Keratinocyte (primary cell): ENCODE results near the gene MARCHF6. TPM values are rescaled to one million over a fixed set of nuclear protein-coding genes. Genes with fewer than 3 reads are reported as not detected.

Source experiments
- DNase-seq: peaks from one replicate; pipeline ENCODE4 v3.0.0-alpha.2; 2011; ENCODE audit warnings: low read depth, missing footprints, low spot score
- FAIRE-seq: peaks from 2 replicates; lab custom pipeline; 2011; peaks lifted over from hg19 to GRCh38; lab: Jason Lieb, UNC
- H2AFZ ChIP-seq: 2 replicates; pipeline ENCODE4 v1.6.0; 2012; ENCODE audit warnings: low read length, control low read depth, inconsistent platforms; ENCODE audit not compliant: control insufficient read depth
- H3K27ac ChIP-seq: 2 replicates; pipeline ENCODE4 v1.5.1; 2011; ENCODE audit warnings: low read length; ENCODE audit not compliant: control insufficient read depth, insufficient read depth
- H3K27me3 ChIP-seq: 3 replicates; pipeline ENCODE4 v1.6.0; 2011; ENCODE audit warnings: low read length; ENCODE audit not compliant: control insufficient read depth, insufficient read depth; ENCODE audit errors: extremely low read depth
- H3K36me3 ChIP-seq, 2 experiments: 2 replicates in 1 of 2; 3 replicates in 1 of 2; pipeline ENCODE4 v1.5.1; 2011; ENCODE audit warnings: low read length in 2 of 2, mild to moderate bottlenecking in 1 of 2; ENCODE audit not compliant: control insufficient read depth in 2 of 2, insufficient read depth in 2 of 2; ENCODE audit errors: extremely low read depth in 1 of 2
- H3K4me1 ChIP-seq: 3 replicates; pipeline ENCODE4 v1.5.1; 2011; ENCODE audit warnings: low read length; ENCODE audit not compliant: control insufficient read depth, insufficient read depth; ENCODE audit errors: extremely low read depth
- H3K4me2 ChIP-seq: 3 replicates; pipeline ENCODE4 v1.6.0; 2011; ENCODE audit warnings: low read depth, low read length; ENCODE audit not compliant: control insufficient read depth, insufficient read depth; ENCODE audit errors: extremely low read depth
- H3K4me3 ChIP-seq, 3 experiments: fragments of 200-600 bp in 1 of 3; sonication (generic) in 1 of 3; 2 replicates in 2 of 3; 3 replicates in 1 of 3; pipeline ENCODE4 v1.5.1; 2011 to 2016; ENCODE audit warnings: low read length in 3 of 3, mild to moderate bottlenecking in 3 of 3, control low read depth in 2 of 3, inconsistent platforms in 1 of 3, low read depth in 1 of 3, mixed read lengths in 1 of 3, mixed run types in 1 of 3, moderate library complexity in 1 of 3; ENCODE audit not compliant: control insufficient read depth in 2 of 3, insufficient read depth in 2 of 3; ENCODE audit errors: extremely low read depth in 1 of 3
- H3K79me2 ChIP-seq: 2 replicates; pipeline ENCODE4 v1.6.0; 2012; ENCODE audit warnings: low read length; ENCODE audit not compliant: control insufficient read depth, insufficient read depth
- H3K9ac ChIP-seq: 3 replicates; pipeline ENCODE4 v1.6.0; 2011; ENCODE audit warnings: low read length; ENCODE audit not compliant: control insufficient read depth, insufficient read depth; ENCODE audit errors: extremely low read depth
- H3K9me1 ChIP-seq: 3 replicates; pipeline ENCODE4 v1.6.0; 2011; ENCODE audit warnings: low read length; ENCODE audit not compliant: control insufficient read depth, insufficient read depth; ENCODE audit errors: extremely low read depth
- H3K9me3 ChIP-seq: 2 replicates; pipeline ENCODE4 v1.5.1; 2012; ENCODE audit warnings: low read depth, low read length; ENCODE audit not compliant: control insufficient read depth
- H4K20me1 ChIP-seq: 3 replicates; pipeline ENCODE4 v1.6.0; 2011; ENCODE audit warnings: low read length; ENCODE audit not compliant: control insufficient read depth, insufficient read depth; ENCODE audit errors: extremely low read depth
- EZH2 ChIP-seq: IDR thresholded peaks from one replicate; pipeline ENCODE4 v1.6.1; 2012; ENCODE audit warnings: inconsistent platforms, mild to moderate bottlenecking, low read length, moderate library complexity
- dilution Hi-C: fragments of 300-500 bp; cut with MboI; formaldehyde crosslinking; loops from one replicate; pipeline ENCODE4 v1.7.0; 2020; ENCODE audit warnings: low sequenced_read_pairs; ENCODE audit not compliant: extremely low pct_ligation_motif_present
- polyA plus RNA-seq, 5 experiments: library from polyadenylated mRNA; depleted of rRNA in 3 of 5; stranded (reverse) in 3 of 5; stranded (forward) in 1 of 5; unstranded in 1 of 5; fragments of >200 nt; gene quantifications; 1 replicate in 1 of 5; 2 replicates in 3 of 5; 3 replicates in 1 of 5; pipeline versions ENCODE4 v1.2.1 to v1.2.3, GENCODE V29; 2011 to 2012; ENCODE audit warnings: missing spikeins in 2 of 5, low read depth in 1 of 5, low replicate concordance in 1 of 5
- TF ChIP-seq, protein P1 (sequence below), 3 experiments: IDR thresholded peaks in 1 of 3; conservative IDR thresholded peaks in 1 of 3; optimal IDR thresholded peaks in 1 of 3; 2 replicates in 2 of 3; 3 replicates in 1 of 3; pipeline versions ENCODE3 to v1.5.1; 2011; ENCODE audit warnings: low read length in 3 of 3, mild to moderate bottlenecking in 3 of 3, moderate library complexity in 2 of 3, control low read depth in 1 of 3, inconsistent platforms in 1 of 3; ENCODE audit not compliant: insufficient read depth in 2 of 3; ENCODE audit errors: extremely low read depth in 1 of 3

The MARCHF6 gene
- polyA plus RNA-seq, 1 donor (not counting 4 experiments of a cell fraction or from before 2014, with no cell fraction given): 196 TPM

GRCh38 chr5:10324518-10325370 is 28.8 kb upstream of the MARCHF6 start:
- Histone ChIP-seq H3K27ac (no peak overlapping the region), H3K4me1 (peaks cover 11% of the 10 kb centered on the region), H3K9me3 (no peaks in the 10 kb centered on the region), H3K9me1 (no peaks in the 10 kb centered on the region), H3K9ac (no peak overlapping the region), H2AFZ (no peak overlapping the region), H3K36me3 (no peaks in the 10 kb centered on the region), H3K4me3 (no peak overlapping the region), H3K27me3 (no peaks in the 10 kb centered on the region), H3K4me2 (no peak overlapping the region), H4K20me1 (no peaks in the 10 kb centered on the region), H3K79me2 (no peaks in the 10 kb centered on the region)
- dilution Hi-C loops: no loop called here
- no peak for FAIRE-seq
- no peak for DNase-seq
- TF ChIP-seq, protein P1, sequence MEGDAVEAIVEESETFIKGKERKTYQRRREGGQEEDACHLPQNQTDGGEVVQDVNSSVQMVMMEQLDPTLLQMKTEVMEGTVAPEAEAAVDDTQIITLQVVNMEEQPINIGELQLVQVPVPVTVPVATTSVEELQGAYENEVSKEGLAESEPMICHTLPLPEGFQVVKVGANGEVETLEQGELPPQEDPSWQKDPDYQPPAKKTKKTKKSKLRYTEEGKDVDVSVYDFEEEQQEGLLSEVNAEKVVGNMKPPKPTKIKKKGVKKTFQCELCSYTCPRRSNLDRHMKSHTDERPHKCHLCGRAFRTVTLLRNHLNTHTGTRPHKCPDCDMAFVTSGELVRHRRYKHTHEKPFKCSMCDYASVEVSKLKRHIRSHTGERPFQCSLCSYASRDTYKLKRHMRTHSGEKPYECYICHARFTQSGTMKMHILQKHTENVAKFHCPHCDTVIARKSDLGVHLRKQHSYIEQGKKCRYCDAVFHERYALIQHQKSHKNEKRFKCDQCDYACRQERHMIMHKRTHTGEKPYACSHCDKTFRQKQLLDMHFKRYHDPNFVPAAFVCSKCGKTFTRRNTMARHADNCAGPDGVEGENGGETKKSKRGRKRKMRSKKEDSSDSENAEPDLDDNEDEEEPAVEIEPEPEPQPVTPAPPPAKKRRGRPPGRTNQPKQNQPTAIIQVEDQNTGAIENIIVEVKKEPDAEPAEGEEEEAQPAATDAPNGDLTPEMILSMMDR (optimal IDR thresholded peaks at IDR 0.05 in 1 of 3, IDR thresholded peaks at IDR 0.05 in 1 of 3, conservative IDR thresholded peaks at IDR 0.05 in 1 of 3; ENCODE audit: extremely low read depth in 1 of 3, insufficient read depth in 2 of 3, low read length in 3 of 3): no peak
- TF ChIP-seq EZH2: no peak

DNA sequence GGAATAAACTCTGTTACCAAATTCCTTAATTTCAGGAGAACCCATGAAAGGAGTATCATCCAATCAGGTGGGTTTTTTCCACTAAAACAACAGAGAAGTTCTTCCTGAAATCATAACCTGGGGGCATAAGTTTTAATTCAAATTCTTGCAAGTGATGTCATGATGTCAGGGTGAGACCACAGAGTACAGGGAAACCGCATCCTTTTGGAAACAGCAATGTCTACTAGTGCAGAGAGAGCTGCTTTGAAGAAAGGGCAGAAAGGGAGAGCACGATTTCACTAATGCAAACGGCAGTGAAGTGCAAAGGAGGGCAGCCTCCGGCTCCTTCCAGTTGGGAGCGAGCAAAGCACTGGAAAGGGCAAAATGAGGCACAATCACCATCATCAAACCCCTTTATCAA is 25.2 kb upstream of the MARCHF6 start:
- DNase-seq (no peak), FAIRE-seq (no peak)
- Histone ChIP-seq H3K4me2 (no peak overlapping the region), H3K27ac (no peak overlapping the region), H3K36me3 (no peaks in the 10 kb centered on the region), H2AFZ (no peak overlapping the region), H3K79me2 (no peaks in the 10 kb centered on the region), H3K9me1 (no peaks in the 10 kb centered on the region), H3K9ac (no peak overlapping the region), H3K9me3 (no peaks in the 10 kb centered on the region), H4K20me1 (no peaks in the 10 kb centered on the region), H3K4me3 (no peak overlapping the region), H3K4me1 (peaks cover 11% of the 10 kb centered on the region), H3K27me3 (peaks cover 9% of the 10 kb centered on the region)
- TF ChIP-seq, protein P1 (optimal IDR thresholded peaks at IDR 0.05 in 1 of 3, IDR thresholded peaks at IDR 0.05 in 1 of 3, conservative IDR thresholded peaks at IDR 0.05 in 1 of 3; ENCODE audit: extremely low read depth in 1 of 3, insufficient read depth in 2 of 3, low read length in 3 of 3): no peak
- TF ChIP-seq EZH2: no peak
- dilution Hi-C loops: no loop called here
